HepG2 (cell line): Measurements from ENCODE around the gene PDXDC1. TPM values are rescaled to one million over a fixed set of nuclear protein-coding genes. Genes with fewer than 3 reads are reported as not detected.

Source experiments
- CBX5 ChIP-seq: sonication (generic); formaldehyde crosslinking; IDR thresholded peaks from 2 replicates; pipeline ENCODE4 v1.4.0; 2020; ENCODE audit warnings: missing genetic modification reagents, borderline replicate concordance
- HMG20B ChIP-seq: conservative IDR thresholded peaks from 2 replicates; pipeline ENCODE4 v1.6.1; 2016; ENCODE audit warnings: missing genetic modification reagents, missing compliant biosample characterization
- HNF4G ChIP-seq, 2 experiments: sonication (generic) in 1 of 2; formaldehyde crosslinking in 1 of 2; IDR thresholded peaks; 2 replicates each; pipeline versions ENCODE4 v1.4.0 to v1.6.1; 2011 to 2020; ENCODE audit warnings: borderline replicate concordance in 2 of 2, low read depth in 2 of 2, mild to moderate bottlenecking in 2 of 2, low read length in 1 of 2, missing genetic modification reagents in 1 of 2, moderate library complexity in 1 of 2
- LCORL ChIP-seq, 2 experiments: fragments of 450-650 bp in 1 of 2; sonication (generic) in 1 of 2; formaldehyde crosslinking in 1 of 2; IDR thresholded peaks; 2 replicates each; pipeline versions ENCODE4 v1.5.0 to v1.6.1; 2017 to 2020; ENCODE audit warnings: antibody characterized with exemption in 1 of 2, missing genetic modification reagents in 1 of 2
- MAFK ChIP-seq, 2 experiments: IDR thresholded peaks in 1 of 2; conservative IDR thresholded peaks in 1 of 2; 2 replicates each; pipeline ENCODE4 v1.6.1; 2011; ENCODE audit warnings: improper control_type of control experiment in 2 of 2, low read length in 2 of 2
- RAD21 ChIP-seq: fragments of 450-650 bp; formaldehyde crosslinking; IDR thresholded peaks from 2 replicates; pipeline ENCODE4 v1.5.0; 2020; ENCODE audit warnings: mild to moderate bottlenecking
- ZFP1 ChIP-seq: IDR thresholded peaks from 2 replicates; pipeline ENCODE4 v1.6.1; 2016
- ZNF205 ChIP-seq: IDR thresholded peaks from 2 replicates; pipeline ENCODE4 v1.6.1; 2018; ENCODE audit warnings: missing biosample characterization, missing genetic modification reagents
- ZNF264 ChIP-seq: sonication (generic); formaldehyde crosslinking; IDR thresholded peaks from 2 replicates; pipeline ENCODE4 v1.4.0; 2020; ENCODE audit warnings: missing genetic modification reagents
- ZNF335 ChIP-seq: sonication (generic); formaldehyde crosslinking; IDR thresholded peaks from 2 replicates; pipeline ENCODE4 v1.4.0; 2020; ENCODE audit warnings: missing genetic modification reagents
- ZNF354B ChIP-seq: sonication (generic); formaldehyde crosslinking; IDR thresholded peaks from 2 replicates; pipeline ENCODE4 v1.8.0; 2022; ENCODE audit warnings: mild to moderate bottlenecking, missing genetic modification reagents
- polyA plus RNA-seq, 8 experiments: library from polyadenylated mRNA; depleted of rRNA in 3 of 8; stranded (reverse) in 7 of 8; unstranded in 1 of 8; fragments of >200 nt; fragmentation: Illumina TruSeq in 4 of 8; extraction: Trizol in 4 of 8; gene quantifications; 2 replicates each; pipeline versions ENCODE4 v1.2.1 to v1.2.3, GENCODE V29; 2011 to 2016; ENCODE audit warnings: low read depth in 4 of 8, missing spikeins in 1 of 8, mixed read lengths in 1 of 8; ENCODE audit not compliant: insufficient read depth in 1 of 8
- total RNA-seq, 5 experiments: library from RNA; depleted of rRNA; stranded (reverse); fragments of >200 nt; fragmentation: Illumina TruSeq; extraction: Trizol; gene quantifications; 2 replicates each; pipeline ENCODE4 v1.2.3, GENCODE V29; 2016; ENCODE audit warnings: low read depth in 1 of 5
- TF ChIP-seq, protein P1 (sequence below): fragments of 450-650 bp; IDR thresholded peaks from 2 replicates; pipeline ENCODE4 v1.6.1; 2017; ENCODE audit warnings: mild to moderate bottlenecking
- TF ChIP-seq, protein P2 (sequence below): IDR thresholded peaks from 2 replicates; pipeline ENCODE4 v1.6.1; 2016
- TF ChIP-seq, protein P3 (sequence below): sonication (generic); formaldehyde crosslinking; IDR thresholded peaks from 2 replicates; pipeline ENCODE4 v1.4.0; 2020; ENCODE audit warnings: missing genetic modification reagents
- TF ChIP-seq, protein P4 (sequence below): sonication (generic); formaldehyde crosslinking; IDR thresholded peaks from 2 replicates; pipeline ENCODE4 v1.5.1; 2020; ENCODE audit warnings: mild to moderate bottlenecking, missing genetic modification reagents

Gene PDXDC1
- total and polyA plus RNA-seq, 2 of the 13 experiments (the other 11 are each of a cell fraction or from before 2014, with no cell fraction given) = 133 to 169 TPM

DNA sequence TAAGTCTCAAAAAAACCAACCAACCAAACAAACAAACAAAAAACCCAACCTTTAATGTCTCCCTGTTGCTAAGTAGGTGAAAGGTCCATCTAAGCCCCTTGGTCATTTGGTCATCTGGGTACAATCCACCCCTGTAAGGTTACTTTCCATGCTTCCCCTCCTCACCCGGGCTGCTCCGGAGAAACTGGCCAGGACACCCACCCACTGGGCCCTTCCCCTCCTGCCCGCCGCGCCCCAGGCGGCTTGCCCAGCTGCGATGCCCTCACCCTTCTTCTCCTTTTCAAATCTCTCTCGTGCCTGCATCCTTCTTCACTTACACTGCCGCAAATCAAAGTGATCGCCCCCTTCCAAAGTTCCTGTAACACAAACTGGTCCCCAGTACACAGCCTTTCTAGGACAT, 79.1 kb downstream of the PDXDC1 start (continued):
- TF ChIP-seq HNF4G (IDR thresholded peaks at IDR 0.05; ENCODE audit: borderline replicate concordance, low read depth, low read length) (no peak), HNF4G (CRISPR knock-in tag; IDR thresholded peaks at IDR 0.05; ENCODE audit: borderline replicate concordance, low read depth) (no peak), ZFP1 (CRISPR knock-in tag) (0 out of 2 replicates have a peak, but pooled peaks have one; percentile 16), MAFK (conservative IDR thresholded peaks at IDR 0.05 in 1 of 2, IDR thresholded peaks at IDR 0.05 in 1 of 2; ENCODE audit: low read length in 2 of 2) (no peak), RAD21 (no peak), ZNF335 (CRISPR knock-in tag) (0 out of 2 replicates have a peak, but pooled peaks have one; percentile 5), CBX5 (CRISPR knock-in tag) (no peak), LCORL (IDR thresholded peaks at IDR 0.05) (no peak), LCORL (CRISPR knock-in tag; IDR thresholded peaks at IDR 0.05) (no peak), ZNF205 (no peak), ZNF264 (CRISPR knock-in tag) (no peak), HMG20B (CRISPR knock-in tag) (no peak), ZNF354B (no peak)
- TF ChIP-seq, protein P1, sequence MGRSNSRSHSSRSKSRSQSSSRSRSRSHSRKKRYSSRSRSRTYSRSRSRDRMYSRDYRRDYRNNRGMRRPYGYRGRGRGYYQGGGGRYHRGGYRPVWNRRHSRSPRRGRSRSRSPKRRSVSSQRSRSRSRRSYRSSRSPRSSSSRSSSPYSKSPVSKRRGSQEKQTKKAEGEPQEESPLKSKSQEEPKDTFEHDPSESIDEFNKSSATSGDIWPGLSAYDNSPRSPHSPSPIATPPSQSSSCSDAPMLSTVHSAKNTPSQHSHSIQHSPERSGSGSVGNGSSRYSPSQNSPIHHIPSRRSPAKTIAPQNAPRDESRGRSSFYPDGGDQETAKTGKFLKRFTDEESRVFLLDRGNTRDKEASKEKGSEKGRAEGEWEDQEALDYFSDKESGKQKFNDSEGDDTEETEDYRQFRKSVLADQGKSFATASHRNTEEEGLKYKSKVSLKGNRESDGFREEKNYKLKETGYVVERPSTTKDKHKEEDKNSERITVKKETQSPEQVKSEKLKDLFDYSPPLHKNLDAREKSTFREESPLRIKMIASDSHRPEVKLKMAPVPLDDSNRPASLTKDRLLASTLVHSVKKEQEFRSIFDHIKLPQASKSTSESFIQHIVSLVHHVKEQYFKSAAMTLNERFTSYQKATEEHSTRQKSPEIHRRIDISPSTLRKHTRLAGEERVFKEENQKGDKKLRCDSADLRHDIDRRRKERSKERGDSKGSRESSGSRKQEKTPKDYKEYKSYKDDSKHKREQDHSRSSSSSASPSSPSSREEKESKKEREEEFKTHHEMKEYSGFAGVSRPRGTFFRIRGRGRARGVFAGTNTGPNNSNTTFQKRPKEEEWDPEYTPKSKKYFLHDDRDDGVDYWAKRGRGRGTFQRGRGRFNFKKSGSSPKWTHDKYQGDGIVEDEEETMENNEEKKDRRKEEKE = no peak
- TF ChIP-seq, protein P2, sequence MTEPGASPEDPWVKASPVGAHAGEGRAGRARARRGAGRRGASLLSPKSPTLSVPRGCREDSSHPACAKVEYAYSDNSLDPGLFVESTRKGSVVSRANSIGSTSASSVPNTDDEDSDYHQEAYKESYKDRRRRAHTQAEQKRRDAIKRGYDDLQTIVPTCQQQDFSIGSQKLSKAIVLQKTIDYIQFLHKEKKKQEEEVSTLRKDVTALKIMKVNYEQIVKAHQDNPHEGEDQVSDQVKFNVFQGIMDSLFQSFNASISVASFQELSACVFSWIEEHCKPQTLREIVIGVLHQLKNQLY (CRISPR knock-in tag) = no peak
- TF ChIP-seq, protein P3, sequence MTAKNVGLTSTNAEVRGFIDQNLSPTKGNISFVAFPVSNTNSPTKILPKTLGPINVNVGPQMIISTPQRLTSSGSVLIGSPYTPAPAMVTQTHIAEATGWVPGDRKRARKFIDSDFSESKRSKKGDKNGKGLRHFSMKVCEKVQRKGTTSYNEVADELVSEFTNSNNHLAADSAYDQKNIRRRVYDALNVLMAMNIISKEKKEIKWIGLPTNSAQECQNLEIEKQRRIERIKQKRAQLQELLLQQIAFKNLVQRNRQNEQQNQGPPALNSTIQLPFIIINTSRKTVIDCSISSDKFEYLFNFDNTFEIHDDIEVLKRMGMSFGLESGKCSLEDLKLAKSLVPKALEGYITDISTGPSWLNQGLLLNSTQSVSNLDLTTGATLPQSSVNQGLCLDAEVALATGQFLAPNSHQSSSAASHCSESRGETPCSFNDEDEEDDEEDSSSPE (CRISPR knock-in tag) = no peak
- TF ChIP-seq, protein P4, sequence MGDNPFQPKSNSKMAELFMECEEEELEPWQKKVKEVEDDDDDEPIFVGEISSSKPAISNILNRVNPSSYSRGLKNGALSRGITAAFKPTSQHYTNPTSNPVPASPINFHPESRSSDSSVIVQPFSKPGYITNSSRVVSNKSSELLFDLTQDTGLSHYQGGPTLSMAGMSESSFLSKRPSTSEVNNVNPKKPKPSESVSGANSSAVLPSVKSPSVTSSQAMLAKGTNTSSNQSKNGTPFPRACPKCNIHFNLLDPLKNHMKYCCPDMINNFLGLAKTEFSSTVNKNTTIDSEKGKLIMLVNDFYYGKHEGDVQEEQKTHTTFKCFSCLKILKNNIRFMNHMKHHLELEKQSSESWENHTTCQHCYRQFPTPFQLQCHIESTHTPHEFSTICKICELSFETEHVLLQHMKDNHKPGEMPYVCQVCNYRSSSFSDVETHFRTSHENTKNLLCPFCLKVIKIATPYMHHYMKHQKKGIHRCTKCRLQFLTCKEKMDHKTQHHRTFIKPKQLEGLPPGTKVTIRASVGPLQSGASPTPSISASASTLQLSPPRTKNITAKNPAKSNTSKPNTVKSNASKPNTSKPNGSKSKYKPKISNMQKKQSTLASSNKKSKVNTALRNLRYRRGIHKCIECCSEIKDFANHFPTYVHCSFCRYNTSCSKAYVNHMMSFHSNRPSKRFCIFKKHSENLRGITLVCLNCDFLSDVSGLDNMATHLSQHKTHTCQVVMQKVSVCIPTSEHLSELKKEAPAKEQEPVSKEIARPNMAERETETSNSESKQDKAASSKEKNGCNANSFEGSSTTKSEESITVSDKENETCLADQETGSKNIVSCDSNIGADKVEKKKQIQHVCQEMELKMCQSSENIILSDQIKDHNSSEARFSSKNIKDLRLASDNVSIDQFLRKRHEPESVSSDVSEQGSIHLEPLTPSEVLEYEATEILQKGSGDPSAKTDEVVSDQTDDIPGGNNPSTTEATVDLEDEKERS = no peak
